ENCODE data around the gene C8A.

C8A gene

GRCh38 chr1:56838759-56839158 is 15.8 kb upstream of the C8A start:
- no peak for DNase-seq

GRCh38 chr1:56843544-56843943 is 11.1 kb upstream of the C8A start:
- DNase-seq = no peak

- DNase-seq = no peak
Observed at GRCh38 chr1:56844545-56845136, 10.0 kb upstream of the C8A start.

GRCh38 chr1:56845343-56845742 is 9.3 kb upstream of the C8A start:
- no peak for DNase-seq

- DNase-seq = no peak
Observed at GRCh38 chr1:56849750-56850149, 4.8 kb upstream of the C8A start.

GRCh38 chr1:56850411-56850810 is 4.2 kb upstream of the C8A start:
- DNase-seq = no peak

GRCh38 chr1:56850922-56851321 is 3.7 kb upstream of the C8A start:
- DNase-seq = no peak

GRCh38 chr1:56852476-56852875 is 2.1 kb upstream of the C8A start:
- no peak for DNase-seq

GRCh38 chr1:56855190-56855589 is 593 bp downstream of the C8A start:
- no peak for DNase-seq

GRCh38 chr1:56856186-56856585 is 1.6 kb downstream of the C8A start:
- DNase-seq = no peak

GRCh38 chr1:56859287-56859686 is 4.7 kb downstream of the C8A start:
- DNase-seq = no peak

- DNase-seq = no peak
Observed at GRCh38 chr1:56863265-56863992, 8.8 kb downstream of the C8A start.

GRCh38 chr1:56864430-56864829 is 9.8 kb downstream of the C8A start:
- DNase-seq = no peak

GRCh38 chr1:56866656-56867055 is 12.1 kb downstream of the C8A start:
- DNase-seq = no peak

- no peak for DNase-seq
Observed at GRCh38 chr1:56867491-56867890, 12.9 kb downstream of the C8A start.

GRCh38 chr1:56868761-56869160 is 14.2 kb downstream of the C8A start:
- no peak for DNase-seq

- no peak for DNase-seq
Observed at GRCh38 chr1:56872597-56872996, 18.0 kb downstream of the C8A start.

- DNase-seq = no peak
Observed at GRCh38 chr1:56873213-56873612, 18.6 kb downstream of the C8A start.

- no peak for DNase-seq
Observed at GRCh38 chr1:56874689-56875088, 20.1 kb downstream of the C8A start.

GRCh38 chr1:56877973-56878372 is 23.4 kb downstream of the C8A start:
- no peak for DNase-seq

- DNase-seq = no peak
Observed at GRCh38 chr1:56880774-56881173, 26.2 kb downstream of the C8A start.

- DNase-seq = no peak
Observed at GRCh38 chr1:56881417-56881816, 26.8 kb downstream of the C8A start.

- DNase-seq = no peak
Observed at GRCh38 chr1:56890229-56890628, 35.6 kb downstream of the C8A start.

- DNase-seq = no peak
Observed at GRCh38 chr1:56894014-56894413, 39.4 kb downstream of the C8A start.

Data from CD4-positive, alpha-beta T cell treated with Interleukin-21 for 1 hour (primary cell).